AG04450 (cell line): ENCODE measurements around the gene ICAM1. TPM values are rescaled to one million over a fixed set of nuclear protein-coding genes. Genes with fewer than 3 reads are reported as not detected.

ENCODE experiments used
- CTCF ChIA-PET: fragments of 300-600, 350-600 bp; formaldehyde crosslinking; extraction: SDS; loops from one replicate; lab custom pipeline; 2022; ENCODE audit warnings: antibody characterized with exemption, inconsistent platforms; lab: Charles Lee
- POLR2A ChIA-PET: fragments of 350-600 bp; formaldehyde crosslinking; extraction: SDS; loops from one replicate; lab custom pipeline; 2021; ENCODE audit warnings: antibody characterized with exemption, inconsistent platforms; lab: Yijun Ruan, JAX
- DNase-seq: peaks from one replicate; pipeline ENCODE4 v3.0.0-alpha.2; 2011; ENCODE audit warnings: low read depth, low spot score
- H3K27ac ChIP-seq: one replicate; pipeline ENCODE4 v1.5.1; 2012; ENCODE audit warnings: low read depth, low read length, control low read depth
- H3K27me3 ChIP-seq: one replicate; pipeline ENCODE4 v1.6.0; 2012; ENCODE audit warnings: low read length; ENCODE audit not compliant: control insufficient read depth, insufficient read depth
- H3K4me3 ChIP-seq: 2 replicates; pipeline ENCODE4 v1.5.1; 2011; ENCODE audit warnings: mild to moderate bottlenecking, low read depth, low read length, control low read depth
- H3K9me3 ChIP-seq: 2 replicates; pipeline ENCODE4 v1.5.1; 2012; ENCODE audit warnings: low read length; ENCODE audit not compliant: control insufficient read depth, insufficient read depth
- polyA plus RNA-seq: library from polyadenylated mRNA; depleted of rRNA; stranded (reverse); fragments of >200 nt; gene quantifications from 2 replicates; pipeline ENCODE4 v1.2.3, GENCODE V29; 2011
- TF ChIP-seq, protein P1 (sequence below): IDR thresholded peaks from 2 replicates; pipeline ENCODE4 v1.5.1; 2011; ENCODE audit warnings: low read depth, low read length, control low read depth, inconsistent platforms

ICAM1 gene
- polyA plus RNA-seq, 1 experiment: 40.4 TPM

DNA sequence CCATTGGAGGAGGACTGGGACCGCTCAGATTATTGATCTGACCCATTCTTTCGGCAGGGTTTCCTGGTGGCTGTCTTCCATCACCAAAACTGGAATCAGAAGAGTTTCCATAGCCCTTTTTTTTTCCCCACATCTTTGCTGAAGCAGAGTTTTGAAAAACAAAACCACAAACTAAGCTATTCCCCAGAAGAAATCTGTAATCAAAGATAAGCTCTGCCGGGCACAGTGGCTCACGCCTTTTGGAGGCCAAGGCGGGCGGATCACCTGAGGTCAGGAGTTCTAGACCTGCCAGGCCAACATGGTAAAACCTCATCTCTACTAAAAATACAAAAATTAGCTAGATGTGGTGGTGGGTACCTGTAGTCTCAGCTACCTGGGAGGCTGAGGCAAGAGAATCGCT, 4.2 kb upstream of the ICAM1 start:
- no peak for DNase-seq
- Histone ChIP-seq H3K27me3 (no peaks in the 10 kb centered on the region), H3K4me3 (no peak overlapping the region), H3K27ac (no peak overlapping the region), H3K9me3 (no peaks in the 10 kb centered on the region; the same call in 1 of the 2 replicates)
- ChIA-PET POLR2A (interaction anchor here (0.7 kb wide), 1 partner anchor 40 kb away, joined by 3 read pairs; no protein-coding TSS in a partner anchor), CTCF (interaction anchor here (0.5 to 5.9 kb wide), 7 partner anchors 13 to 125 kb away, joined by 3 to 59 read pairs (median 5); no protein-coding TSS in a partner anchor)
- TF ChIP-seq, protein P1, sequence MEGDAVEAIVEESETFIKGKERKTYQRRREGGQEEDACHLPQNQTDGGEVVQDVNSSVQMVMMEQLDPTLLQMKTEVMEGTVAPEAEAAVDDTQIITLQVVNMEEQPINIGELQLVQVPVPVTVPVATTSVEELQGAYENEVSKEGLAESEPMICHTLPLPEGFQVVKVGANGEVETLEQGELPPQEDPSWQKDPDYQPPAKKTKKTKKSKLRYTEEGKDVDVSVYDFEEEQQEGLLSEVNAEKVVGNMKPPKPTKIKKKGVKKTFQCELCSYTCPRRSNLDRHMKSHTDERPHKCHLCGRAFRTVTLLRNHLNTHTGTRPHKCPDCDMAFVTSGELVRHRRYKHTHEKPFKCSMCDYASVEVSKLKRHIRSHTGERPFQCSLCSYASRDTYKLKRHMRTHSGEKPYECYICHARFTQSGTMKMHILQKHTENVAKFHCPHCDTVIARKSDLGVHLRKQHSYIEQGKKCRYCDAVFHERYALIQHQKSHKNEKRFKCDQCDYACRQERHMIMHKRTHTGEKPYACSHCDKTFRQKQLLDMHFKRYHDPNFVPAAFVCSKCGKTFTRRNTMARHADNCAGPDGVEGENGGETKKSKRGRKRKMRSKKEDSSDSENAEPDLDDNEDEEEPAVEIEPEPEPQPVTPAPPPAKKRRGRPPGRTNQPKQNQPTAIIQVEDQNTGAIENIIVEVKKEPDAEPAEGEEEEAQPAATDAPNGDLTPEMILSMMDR: no peak

DNA sequence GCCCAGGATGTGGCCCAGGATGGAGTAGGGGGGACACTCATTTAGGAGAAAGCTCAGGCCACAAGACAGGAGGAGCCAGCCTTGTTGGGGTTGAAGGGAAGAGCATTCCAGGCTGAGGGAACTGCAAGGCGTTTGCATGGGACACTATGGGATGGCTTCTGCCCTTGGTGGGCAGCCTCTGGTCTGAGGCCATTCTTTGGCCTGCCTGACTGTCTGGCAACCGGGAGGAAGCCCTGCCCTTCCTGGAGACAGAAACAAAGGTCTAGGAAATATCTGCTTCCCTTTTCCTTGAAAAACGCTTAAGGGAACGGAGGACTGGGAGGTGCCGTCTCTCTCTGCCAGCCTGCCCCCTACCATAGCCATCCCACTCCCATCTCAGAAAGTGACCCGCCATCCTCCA, 2.8 kb upstream of the ICAM1 start:
- TF ChIP-seq, protein P1: no peak
- CTCF ChIA-PET: interaction anchor here (1.5 to 5.9 kb wide), 3 partner anchors 9 to 123 kb away, joined by 13 to 59 read pairs (median 24); no protein-coding TSS in a partner anchor
- no peak for DNase-seq
- POLR2A ChIA-PET: no interaction called here
- Histone ChIP-seq H3K27me3 (no peaks in the 10 kb centered on the region), H3K27ac (no peak overlapping the region), H3K4me3 (no peak overlapping the region), H3K9me3 (no peaks in the 10 kb centered on the region; the same call in 1 of the 2 replicates)

DNA sequence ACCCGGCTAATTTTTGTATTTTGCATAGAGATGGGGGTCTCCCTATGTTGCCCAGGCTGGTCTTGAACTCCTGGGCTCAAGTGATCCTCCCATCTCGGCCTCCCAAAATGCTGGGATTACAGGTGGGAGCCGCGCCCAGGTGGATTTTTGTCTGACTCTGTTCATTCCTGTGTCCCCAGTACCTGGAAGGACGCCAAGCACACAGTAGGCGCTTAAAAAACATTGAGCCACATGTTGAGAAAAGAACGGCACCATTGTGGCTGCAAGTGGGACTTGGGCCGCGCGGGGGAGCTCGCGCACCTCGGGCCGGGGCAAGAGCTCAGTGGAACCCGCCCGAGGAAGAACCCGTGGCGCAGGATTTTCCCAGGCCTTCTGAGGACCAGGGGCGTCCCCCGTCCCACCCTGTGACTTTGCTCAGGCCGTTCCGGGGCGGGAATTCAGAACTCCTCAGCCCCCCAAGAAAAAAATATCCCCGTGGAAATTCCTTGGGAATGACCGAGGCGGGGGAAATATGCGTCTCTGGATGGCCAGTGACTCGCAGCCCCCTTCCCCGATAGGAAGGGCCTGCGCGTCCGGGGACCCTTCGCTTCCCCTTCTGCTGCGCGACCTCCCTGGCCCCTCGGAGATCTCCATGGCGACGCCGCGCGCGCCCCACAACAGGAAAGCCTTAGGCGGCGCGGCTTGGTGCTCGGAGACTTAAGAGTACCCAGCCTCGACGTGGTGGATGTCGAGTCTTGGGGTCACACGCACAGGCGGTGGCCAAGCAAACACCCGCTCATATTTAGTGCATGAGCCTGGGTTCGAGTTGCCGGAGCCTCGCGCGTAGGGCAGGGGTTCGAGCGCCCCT, 1.4 kb upstream of the ICAM1 start:
- DNase-seq: no peak
- POLR2A ChIA-PET: interaction anchor here (0.6 to 3.3 kb wide), 7 partner anchors 18 to 119 kb away, joined by 3 to 17 read pairs (median 6); partner anchors contain the start of genes ICAM5 and RAVER1
- no peak overlapping the region for H3K27ac ChIP-seq
- H3K9me3 ChIP-seq: no peaks in the 10 kb centered on the region; the same call in 1 of the 2 replicates
- H3K27me3 ChIP-seq: no peaks in the 10 kb centered on the region
- TF ChIP-seq, protein P1: peak; percentile 95
- H3K4me3 ChIP-seq: no peak overlapping the region
- CTCF ChIA-PET: interaction anchor here (0.5 to 5.9 kb wide), 21 partner anchors 10 to 337 kb away, joined by 3 to 85 read pairs (median 4); partner anchors contain the start of genes RAVER1 and TYK2

DNA sequence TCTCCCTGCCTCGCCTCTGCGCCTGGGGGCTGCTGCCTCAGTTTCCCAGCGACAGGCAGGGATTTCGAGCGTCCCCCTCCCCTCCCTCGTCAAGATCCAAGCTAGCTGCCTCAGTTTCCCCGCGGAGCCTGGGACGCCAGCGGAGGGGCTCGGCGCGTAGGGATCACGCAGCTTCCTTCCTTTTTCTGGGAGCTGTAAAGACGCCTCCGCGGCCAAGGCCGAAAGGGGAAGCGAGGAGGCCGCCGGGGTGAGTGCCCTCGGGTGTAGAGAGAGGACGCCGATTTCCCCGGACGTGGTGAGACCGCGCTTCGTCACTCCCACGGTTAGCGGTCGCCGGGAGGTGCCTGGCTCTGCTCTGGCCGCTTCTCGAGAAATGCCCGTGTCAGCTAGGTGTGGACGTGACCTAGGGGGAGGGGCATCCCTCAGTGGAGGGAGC, 722 bp upstream of the ICAM1 start:
- peak overlapping the region; percentile 63 for H3K4me3 ChIP-seq
- no peaks in the 10 kb centered on the region; the same call in 1 of the 2 replicates for H3K9me3 ChIP-seq
- TF ChIP-seq, protein P1: no peak
- ChIA-PET CTCF (interaction anchor here (1.0 to 5.9 kb wide), 6 partner anchors 10 to 131 kb away, joined by 4 to 85 read pairs (median 18); no protein-coding TSS in a partner anchor), POLR2A (interaction anchor here (1.0 to 3.3 kb wide), 5 partner anchors 16 to 35 kb away, joined by 4 to 17 read pairs (median 11); partner anchors contain the start of genes ICAM4 and ICAM5)
- peak overlapping the region; percentile 39 for H3K27ac ChIP-seq
- no peaks in the 10 kb centered on the region for H3K27me3 ChIP-seq
- DNase-seq: no peak
